ENCODE results near the gene YPEL1.

The YPEL1 gene

GRCh38 chr22:21686193-21686608 lies 49.4 kb downstream of the YPEL1 start:
- H3K27ac ChIP-seq, result no peak overlapping the region
- ChIA-PET CTCF (no interaction called here), POLR2A (ENCODE audit: low non-redundant PET) (no interaction called here)
- TF ChIP-seq CTCF (conservative IDR thresholded peaks at IDR 0.05; ENCODE audit: low read depth), result no peak
- DNase-seq (ENCODE audit: low spot score), result no peak

GRCh38 chr22:21685164-21685513 lies 50.5 kb downstream of the YPEL1 start:
- no peak for TF ChIP-seq CTCF (conservative IDR thresholded peaks at IDR 0.05; ENCODE audit: low read depth)
- ChIA-PET CTCF (no interaction called here), POLR2A (ENCODE audit: low non-redundant PET) (no interaction called here)
- no peak for DNase-seq (ENCODE audit: low spot score)
- H3K27ac ChIP-seq, result no peak overlapping the region

- no peak overlapping the region for H3K27ac ChIP-seq
- TF ChIP-seq CTCF (conservative IDR thresholded peaks at IDR 0.05; ENCODE audit: low read depth), result no peak
- DNase-seq (ENCODE audit: low spot score), result no peak
- POLR2A ChIA-PET (ENCODE audit: low non-redundant PET), result no interaction called here
- CTCF ChIA-PET, result no interaction called here
Measured at GRCh38 chr22:21684492-21685163, 51.0 kb downstream of the YPEL1 start.

- ChIA-PET CTCF (no interaction called here), POLR2A (ENCODE audit: low non-redundant PET) (no interaction called here)
- H3K27ac ChIP-seq, result no peak overlapping the region
- no peak for TF ChIP-seq CTCF (conservative IDR thresholded peaks at IDR 0.05; ENCODE audit: low read depth)
- no peak for DNase-seq (ENCODE audit: low spot score)
Measured at GRCh38 chr22:21683401-21683811, 52.2 kb downstream of the YPEL1 start.

GRCh38 chr22:21682385-21683175 lies 53.0 kb downstream of the YPEL1 start:
- no peak for DNase-seq (ENCODE audit: low spot score)
- H3K27ac ChIP-seq, result peak overlapping the region; percentile 21; the same call in 1 of the 2 replicates
- no peak for TF ChIP-seq CTCF (conservative IDR thresholded peaks at IDR 0.05; ENCODE audit: low read depth)
- ChIA-PET POLR2A (ENCODE audit: low non-redundant PET) (no interaction called here), CTCF (no interaction called here)

GRCh38 chr22:21681566-21682370 lies 53.8 kb downstream of the YPEL1 start:
- ChIA-PET POLR2A (ENCODE audit: low non-redundant PET) (no interaction called here), CTCF (no interaction called here)
- no peak for TF ChIP-seq CTCF (conservative IDR thresholded peaks at IDR 0.05; ENCODE audit: low read depth)
- DNase-seq (ENCODE audit: low spot score), result no peak
- peak overlapping the region; percentile 21 for H3K27ac ChIP-seq
